ENCODE data around the gene TANGO6.

The TANGO6 gene

DNA sequence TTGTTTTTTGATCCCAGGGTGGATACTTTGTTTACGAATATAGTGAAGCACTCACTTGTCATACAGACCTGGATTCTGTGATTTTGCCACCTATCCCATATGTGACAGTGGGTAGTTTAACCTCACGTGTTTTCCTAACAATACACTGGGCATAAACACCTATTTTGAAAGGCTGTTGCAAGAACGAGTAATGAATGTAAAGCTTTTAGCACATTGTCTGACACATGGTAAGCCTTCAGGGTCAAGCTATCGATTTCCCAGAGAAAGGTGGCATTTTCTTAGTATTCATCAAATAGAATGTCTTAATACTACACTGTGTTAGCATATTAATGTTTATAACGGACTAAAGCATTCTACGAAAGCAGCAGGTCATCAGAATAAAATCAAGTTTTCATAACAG lies 287.1 kb downstream of the TANGO6 start:
- TF ChIP-seq, protein P1, sequence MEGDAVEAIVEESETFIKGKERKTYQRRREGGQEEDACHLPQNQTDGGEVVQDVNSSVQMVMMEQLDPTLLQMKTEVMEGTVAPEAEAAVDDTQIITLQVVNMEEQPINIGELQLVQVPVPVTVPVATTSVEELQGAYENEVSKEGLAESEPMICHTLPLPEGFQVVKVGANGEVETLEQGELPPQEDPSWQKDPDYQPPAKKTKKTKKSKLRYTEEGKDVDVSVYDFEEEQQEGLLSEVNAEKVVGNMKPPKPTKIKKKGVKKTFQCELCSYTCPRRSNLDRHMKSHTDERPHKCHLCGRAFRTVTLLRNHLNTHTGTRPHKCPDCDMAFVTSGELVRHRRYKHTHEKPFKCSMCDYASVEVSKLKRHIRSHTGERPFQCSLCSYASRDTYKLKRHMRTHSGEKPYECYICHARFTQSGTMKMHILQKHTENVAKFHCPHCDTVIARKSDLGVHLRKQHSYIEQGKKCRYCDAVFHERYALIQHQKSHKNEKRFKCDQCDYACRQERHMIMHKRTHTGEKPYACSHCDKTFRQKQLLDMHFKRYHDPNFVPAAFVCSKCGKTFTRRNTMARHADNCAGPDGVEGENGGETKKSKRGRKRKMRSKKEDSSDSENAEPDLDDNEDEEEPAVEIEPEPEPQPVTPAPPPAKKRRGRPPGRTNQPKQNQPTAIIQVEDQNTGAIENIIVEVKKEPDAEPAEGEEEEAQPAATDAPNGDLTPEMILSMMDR (IDR thresholded peaks at IDR 0.05; ENCODE audit: borderline replicate concordance, control extremely low read depth, extremely low read depth, insufficient read depth, missing control alignments) = no peak
- no peak for DNase-seq (ENCODE audit: low spot score)
- in situ Hi-C loops (cut with MboI; ENCODE audit: low sequenced_read_pairs, unreplicated experiment) = no loop called here

DNA sequence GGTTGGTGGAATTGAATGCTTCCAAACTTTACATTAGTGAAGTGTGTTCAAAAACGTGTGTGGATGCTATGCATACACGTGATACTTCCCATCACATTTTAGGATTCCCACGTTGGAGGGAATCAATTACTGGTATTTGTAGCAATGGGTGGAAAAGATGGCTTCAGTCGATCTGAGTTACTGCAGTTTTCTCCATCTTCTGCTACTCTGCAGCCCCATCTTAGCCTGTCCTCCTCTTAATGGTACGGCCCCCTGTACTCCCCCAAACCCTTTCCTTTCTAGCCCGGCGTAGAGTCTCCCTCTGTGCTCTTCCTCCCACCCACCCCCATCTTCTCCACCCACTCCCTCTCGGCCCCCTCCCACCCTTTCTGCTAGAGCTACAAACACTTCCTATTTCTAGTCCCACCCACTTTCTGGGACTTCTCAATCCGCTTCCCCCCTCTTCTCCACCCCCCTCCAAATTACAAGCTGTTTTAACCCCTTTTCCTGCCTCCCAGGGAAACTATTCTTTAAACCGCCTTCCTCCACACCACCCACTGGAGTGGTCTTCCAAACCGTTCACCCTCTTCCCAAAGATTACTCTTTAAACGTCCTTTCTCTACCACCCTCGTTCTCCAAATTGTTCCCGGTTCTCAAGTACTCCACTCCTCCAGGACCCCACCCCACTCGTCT lies 288.0 kb downstream of the TANGO6 start:
- in situ Hi-C loops (cut with MboI; ENCODE audit: low sequenced_read_pairs, unreplicated experiment) = no loop called here
- TF ChIP-seq, protein P1 (IDR thresholded peaks at IDR 0.05; ENCODE audit: borderline replicate concordance, control extremely low read depth, extremely low read depth, insufficient read depth, missing control alignments) = no peak
- peak; percentile 56 for DNase-seq (ENCODE audit: low spot score)

DNA sequence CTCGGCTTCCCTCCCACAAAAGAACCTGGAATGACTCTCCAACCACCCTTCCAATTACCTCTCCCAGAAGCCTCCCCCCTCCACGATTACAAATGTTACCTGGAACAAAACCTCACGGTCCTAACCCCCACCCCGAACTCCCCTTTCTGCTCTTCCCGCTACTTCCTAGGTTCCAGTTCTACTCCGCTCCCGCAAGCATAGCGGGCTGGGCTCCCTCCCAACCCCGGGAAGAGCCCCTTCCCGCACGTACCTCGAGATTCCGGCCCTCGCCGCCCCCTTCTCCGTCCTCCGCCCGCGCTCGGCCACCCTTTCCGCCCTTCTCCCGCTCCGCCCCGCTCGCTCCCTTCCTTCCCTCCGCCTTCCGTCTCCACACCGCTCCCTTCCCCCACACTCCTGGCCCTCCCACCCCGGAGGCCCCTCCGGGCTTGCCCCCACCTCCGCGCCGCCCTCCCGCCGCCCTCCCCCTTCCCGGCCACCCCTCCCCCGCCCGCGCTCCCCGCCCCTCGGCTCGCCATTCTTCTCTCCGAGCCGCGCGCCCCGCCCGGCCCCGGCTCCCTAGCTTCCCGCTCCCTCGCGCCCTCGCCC lies 288.6 kb downstream of the TANGO6 start:
- TF ChIP-seq, protein P1 (IDR thresholded peaks at IDR 0.05; ENCODE audit: borderline replicate concordance, control extremely low read depth, extremely low read depth, insufficient read depth, missing control alignments) = no peak
- in situ Hi-C loops (cut with MboI; ENCODE audit: low sequenced_read_pairs, unreplicated experiment) = no loop called here
- peak; percentile 95 for DNase-seq (ENCODE audit: low spot score)

DNA sequence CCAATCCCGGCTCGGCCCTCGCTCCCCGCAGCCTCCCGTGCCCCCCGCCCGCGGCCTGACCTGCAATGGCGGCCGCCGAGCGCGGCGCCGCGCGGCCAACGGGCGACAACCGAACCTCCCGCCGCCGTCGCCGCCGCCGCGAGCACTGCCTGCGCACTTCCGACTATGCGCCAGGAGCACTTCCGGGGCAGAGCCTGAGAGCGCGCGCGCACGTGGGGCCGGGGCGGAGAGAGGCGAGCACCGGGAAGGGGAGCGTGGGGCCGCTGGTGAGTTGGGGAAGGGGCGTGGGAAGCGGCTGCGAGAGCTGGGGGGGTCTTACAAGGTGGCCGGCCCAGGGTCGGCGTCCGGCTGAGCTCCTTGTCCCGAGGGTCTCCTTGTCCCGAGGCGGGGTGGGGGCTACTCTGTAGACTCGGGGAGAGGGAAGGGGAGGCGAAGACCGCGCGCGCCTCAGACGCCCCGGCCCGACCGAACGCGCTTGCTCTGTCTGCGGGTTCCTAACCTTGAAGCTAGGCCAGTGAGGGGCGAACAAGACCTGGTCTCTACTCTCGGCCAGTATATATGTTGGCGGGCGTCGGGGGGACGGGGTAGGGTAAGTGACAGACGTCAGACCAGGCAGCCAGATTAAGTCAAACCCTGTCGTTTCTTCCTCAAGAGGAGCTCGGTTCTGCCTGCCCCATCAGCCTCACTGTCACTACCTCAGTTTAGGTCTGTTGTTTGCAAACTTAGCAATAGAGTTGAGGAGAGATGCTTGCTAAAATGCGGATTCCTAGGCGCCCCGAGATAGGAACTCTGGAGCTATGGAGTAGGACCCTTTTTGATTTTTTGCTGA lies 289.3 kb downstream of the TANGO6 start, which contains the start of the genes CHTF8 and UTP4:
CHTF8 (minus strand) TSS at position 165 of the 829 bp plus-strand sequence. CDS start 11,130 bp downstream, outside the sequence.
UTP4 (plus strand) TSS at position 226 of the 829 bp plus-strand sequence. CDS start 811 bp downstream, outside the sequence.
- peak; percentile 93 for DNase-seq (ENCODE audit: low spot score)
- TF ChIP-seq, protein P1 (IDR thresholded peaks at IDR 0.05; ENCODE audit: borderline replicate concordance, control extremely low read depth, extremely low read depth, insufficient read depth, missing control alignments) = no peak
- in situ Hi-C loops (cut with MboI; ENCODE audit: low sequenced_read_pairs, unreplicated experiment) = no loop called here

DNA sequence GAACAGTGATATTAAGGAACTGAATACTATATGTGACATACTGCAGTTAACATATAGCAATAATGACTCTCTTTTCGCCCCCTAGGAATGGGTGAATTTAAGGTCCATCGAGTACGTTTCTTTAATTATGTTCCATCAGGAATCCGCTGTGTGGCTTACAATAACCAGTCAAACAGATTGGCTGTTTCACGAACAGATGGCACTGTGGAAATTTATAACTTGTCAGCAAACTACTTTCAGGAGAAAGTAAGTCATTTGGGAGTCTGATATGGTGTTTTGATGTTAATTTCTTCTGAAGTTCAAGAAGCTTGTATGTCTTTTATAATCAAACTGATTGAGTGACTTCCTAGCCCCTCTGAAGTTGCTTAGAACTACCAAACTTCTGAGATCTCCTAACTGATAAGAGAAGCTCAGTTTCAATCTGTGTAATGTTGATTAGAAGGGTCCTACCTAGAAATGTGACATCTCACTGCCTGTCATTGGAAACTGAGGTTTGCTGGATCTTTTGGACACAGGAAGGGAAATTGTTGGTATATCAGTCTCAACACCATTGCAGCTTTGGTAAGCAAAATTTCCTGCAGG lies 290.1 kb downstream of the TANGO6 start:
- TF ChIP-seq, protein P1 (IDR thresholded peaks at IDR 0.05; ENCODE audit: borderline replicate concordance, control extremely low read depth, extremely low read depth, insufficient read depth, missing control alignments) = no peak
- no peak for DNase-seq (ENCODE audit: low spot score)
- in situ Hi-C loops (cut with MboI; ENCODE audit: low sequenced_read_pairs, unreplicated experiment) = no loop called here

Measured in GM13976 (cell line).